Measurements from ENCODE around the gene RFX8. TPM values are rescaled to one million over a fixed set of nuclear protein-coding genes. Genes with fewer than 3 reads are reported as not detected.

Gene RFX8
- total and polyA plus RNA-seq, 2 donors (not counting 3 experiments of a cell fraction or from before 2014, with no cell fraction given), result 0.21 to 1.00 TPM

- DNase-seq (ENCODE audit: low read depth, low spot score), result no peak
- CTCF ChIA-PET, result interaction anchor here (1.1 kb wide), 1 partner anchor 18 kb away, joined by 4 read pairs; no protein-coding TSS in a partner anchor
- FAIRE-seq, result no peak
Measured at GRCh38 chr2:101400506-101401325, 74.2 kb downstream of the RFX8 start.

More at GRCh38 chr2:101400506-101401325, 74.2 kb downstream of the RFX8 start:
- peaks cover 3 to 5% of the 10 kb centered on the region in 2 experiments for H3K27me3 ChIP-seq (ENCODE audit: control insufficient read depth in 2 of 2, insufficient read depth in 2 of 2, low read length in 2 of 2)
- no peaks in the 10 kb centered on the region for H3K9me1 ChIP-seq (replicated peaks; ENCODE audit: control insufficient read depth, extremely low read depth, insufficient read depth, low read length)
- peaks cover 4% of the 10 kb centered on the region for H3K4me1 ChIP-seq (ENCODE audit: control insufficient read depth, extremely low read depth, insufficient read depth, low read length)
- no peak overlapping the region for H3K27ac ChIP-seq (ENCODE audit: insufficient read depth, low read depth, low read length)
- H3K9ac ChIP-seq (replicated peaks; ENCODE audit: extremely low read depth, insufficient read depth, low read length), result no peak overlapping the region
- dilution Hi-C loops (cut with MboI; ENCODE audit: extremely low pct_ligation_motif_present, low sequenced_read_pairs) (no loop called here), intact Hi-C loops (cut with micrococcal nuclease) (no loop called here)
- TF ChIP-seq EZH2 (IDR thresholded peaks at IDR 0.05; ENCODE audit: borderline replicate concordance, low read depth, low read length, severe bottlenecking) (no peak), POLR2A (IDR thresholded peaks at IDR 0.05; ENCODE audit: low read depth, low read length) (no peak), JUN (IDR thresholded peaks at IDR 0.05; ENCODE audit: borderline replicate concordance, insufficient read depth, insufficient read length, low read depth) (no peak), CTCF (IDR thresholded peaks at IDR 0.05; ENCODE audit: extremely low read depth in 1 of 2, insufficient read depth in 1 of 2, low read depth in 1 of 2, low read length in 2 of 2) (no peak), GATA2 (IDR thresholded peaks at IDR 0.05; ENCODE audit: insufficient read depth, insufficient read length, low read depth, low read length) (no peak), MYC (IDR thresholded peaks at IDR 0.05; ENCODE audit: low read depth, low read length) (no peak), MAX (IDR thresholded peaks at IDR 0.05; ENCODE audit: insufficient read depth, insufficient read length) (no peak), POLR2AphosphoS5 (IDR thresholded peaks at IDR 0.05; ENCODE audit: insufficient read depth, low read depth, low read length) (no peak), FOS (IDR thresholded peaks at IDR 0.05; ENCODE audit: borderline replicate concordance, insufficient read depth, low read length) (no peak)
- H3K4me2 ChIP-seq (ENCODE audit: insufficient read depth, low read length), result no peak overlapping the region
- H2AFZ ChIP-seq (ENCODE audit: low read depth, low read length), result no peak overlapping the region
- H3K4me3 ChIP-seq (replicated peaks in 1 of 3; ENCODE audit: insufficient read depth in 1 of 3, low read depth in 1 of 3, low read length in 3 of 3), result no peak overlapping the region
- POLR2A ChIA-PET, result no interaction called here
- H3K9me3 ChIP-seq (replicated peaks; ENCODE audit: control insufficient read depth, insufficient read depth, low read length), result no peaks in the 10 kb centered on the region
- H3K79me2 ChIP-seq (ENCODE audit: control insufficient read depth, insufficient read depth, low read length), result no peaks in the 10 kb centered on the region
- H4K20me1 ChIP-seq (replicated peaks; ENCODE audit: control insufficient read depth, extremely low read depth, insufficient read depth, low read length), result no peaks in the 10 kb centered on the region
- BruUV-seq (replicated peaks), result no TSS peak
- no peaks in the 10 kb centered on the region for H3K36me3 ChIP-seq (ENCODE audit: control insufficient read depth in 2 of 2, extremely low read depth in 1 of 2, insufficient read depth in 2 of 2, low read length in 2 of 2)

All from endothelial cell of umbilical vein (primary cell).